ENCODE results near the gene NPTXR. TPM values are rescaled to one million over a fixed set of nuclear protein-coding genes. Genes with fewer than 3 reads are reported as not detected.

The NPTXR gene
- total and polyA plus RNA-seq, 2 donors from 2014 or later: 1.1 to 12.5 TPM

DNA sequence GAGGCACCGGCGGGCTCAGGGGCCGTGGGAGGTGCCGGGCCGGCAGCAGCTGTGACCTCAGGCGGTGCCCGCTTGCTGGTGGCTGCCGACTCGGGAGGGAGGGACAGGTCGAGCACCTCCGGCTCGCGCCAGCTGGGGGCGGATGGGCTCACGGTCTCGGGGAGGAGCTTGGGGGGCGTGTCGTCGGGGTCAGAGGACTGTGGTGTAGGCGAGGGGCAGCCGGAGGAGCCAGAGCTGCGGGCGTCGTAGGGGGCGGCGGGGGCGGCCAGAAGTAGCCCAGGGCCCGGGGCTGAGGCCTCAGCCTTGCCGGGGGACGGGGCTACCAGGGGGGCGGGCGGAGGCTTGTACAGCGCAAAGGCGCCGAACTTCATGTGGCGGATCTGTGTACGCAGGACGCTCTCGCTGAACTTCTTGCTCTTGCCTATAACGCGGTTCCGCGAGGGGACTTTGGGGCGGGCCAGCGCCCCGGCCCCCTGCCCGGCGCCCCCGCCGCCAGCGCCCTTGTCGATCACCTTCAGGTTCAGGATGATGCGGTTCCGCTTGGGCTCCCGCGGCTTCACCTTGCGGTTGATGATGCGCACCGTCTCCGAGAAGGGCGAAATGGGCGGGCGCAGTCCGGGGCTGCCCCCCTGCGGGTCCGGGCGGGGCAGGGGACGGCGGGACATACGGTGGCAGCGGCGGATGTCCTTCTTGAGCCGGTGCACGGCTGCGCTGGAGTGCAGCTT, 22.7 kb upstream of the NPTXR start:
- intact Hi-C loops (cut with DNase I): loop anchor here (10.0 kb wide), 2 partner anchors 138 to 248 kb away; no protein-coding TSS in a partner anchor
- Histone ChIP-seq H3K27me3 (ENCODE audit: control insufficient read depth, insufficient read depth, low read length) (no peaks in the 10 kb centered on the region), H3K4me3 (ENCODE audit: low read length in 3 of 3) (no peak overlapping the region), H3K36me3 (ENCODE audit: control insufficient read depth in 2 of 3, insufficient read depth in 3 of 3, low read length in 3 of 3) (peaks cover 0 to 3% (median 3%) of the 10 kb centered on the region in 3 donors), H3K9me3 (ENCODE audit: control insufficient read depth in 2 of 3, insufficient read depth in 1 of 3, low read length in 3 of 3) (no peaks in the 10 kb centered on the region), H3K4me1 (ENCODE audit: control insufficient read depth in 2 of 3, insufficient read depth in 2 of 3, low read depth in 1 of 3, low read length in 3 of 3) (peaks cover 0 to 23% (median 7%) of the 10 kb centered on the region in 3 donors), H3K9ac (ENCODE audit: low read length in 3 of 3) (no peak overlapping the region), H3K27ac (ENCODE audit: low read depth in 2 of 2, low read length in 2 of 2) (no peak overlapping the region)
- FAIRE-seq (no peak), DNase-seq (peak; percentile 83 to 90 (median 84))
- TF ChIP-seq, protein P1, sequence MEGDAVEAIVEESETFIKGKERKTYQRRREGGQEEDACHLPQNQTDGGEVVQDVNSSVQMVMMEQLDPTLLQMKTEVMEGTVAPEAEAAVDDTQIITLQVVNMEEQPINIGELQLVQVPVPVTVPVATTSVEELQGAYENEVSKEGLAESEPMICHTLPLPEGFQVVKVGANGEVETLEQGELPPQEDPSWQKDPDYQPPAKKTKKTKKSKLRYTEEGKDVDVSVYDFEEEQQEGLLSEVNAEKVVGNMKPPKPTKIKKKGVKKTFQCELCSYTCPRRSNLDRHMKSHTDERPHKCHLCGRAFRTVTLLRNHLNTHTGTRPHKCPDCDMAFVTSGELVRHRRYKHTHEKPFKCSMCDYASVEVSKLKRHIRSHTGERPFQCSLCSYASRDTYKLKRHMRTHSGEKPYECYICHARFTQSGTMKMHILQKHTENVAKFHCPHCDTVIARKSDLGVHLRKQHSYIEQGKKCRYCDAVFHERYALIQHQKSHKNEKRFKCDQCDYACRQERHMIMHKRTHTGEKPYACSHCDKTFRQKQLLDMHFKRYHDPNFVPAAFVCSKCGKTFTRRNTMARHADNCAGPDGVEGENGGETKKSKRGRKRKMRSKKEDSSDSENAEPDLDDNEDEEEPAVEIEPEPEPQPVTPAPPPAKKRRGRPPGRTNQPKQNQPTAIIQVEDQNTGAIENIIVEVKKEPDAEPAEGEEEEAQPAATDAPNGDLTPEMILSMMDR (IDR thresholded peaks at IDR 0.05; ENCODE audit: borderline replicate concordance, extremely low read depth, insufficient read depth): no peak

DNA sequence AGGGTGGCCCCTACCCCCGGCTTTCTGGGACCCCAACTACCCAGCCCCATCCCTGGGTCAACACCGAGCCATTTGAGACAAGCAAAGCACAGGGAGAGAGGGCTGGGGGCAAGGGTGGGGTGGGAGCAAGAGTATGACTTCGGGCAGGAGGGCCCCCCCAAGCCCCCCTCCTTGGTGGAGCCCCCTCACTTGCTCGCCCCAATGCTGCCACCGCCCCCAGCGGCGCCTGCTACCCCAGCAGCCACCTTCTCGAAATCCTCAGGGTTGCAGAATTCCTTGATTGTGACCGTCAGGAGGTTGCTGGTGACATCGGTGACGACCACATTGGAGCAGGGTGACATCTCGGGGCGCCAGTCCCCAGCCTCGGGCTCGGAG, 22.2 kb upstream of the NPTXR start:
- Histone ChIP-seq H3K4me3 (ENCODE audit: low read length in 3 of 3) (no peak overlapping the region), H3K36me3 (ENCODE audit: control insufficient read depth in 2 of 3, insufficient read depth in 3 of 3, low read length in 3 of 3) (peaks cover 0 to 3% (median 3%) of the 10 kb centered on the region in 3 donors), H3K4me1 (ENCODE audit: control insufficient read depth in 2 of 3, insufficient read depth in 2 of 3, low read depth in 1 of 3, low read length in 3 of 3) (peaks cover 0 to 23% (median 7%) of the 10 kb centered on the region in 3 donors), H3K9ac (ENCODE audit: low read length in 3 of 3) (no peak overlapping the region), H3K9me3 (ENCODE audit: control insufficient read depth in 2 of 3, insufficient read depth in 1 of 3, low read length in 3 of 3) (no peaks in the 10 kb centered on the region), H3K27ac (ENCODE audit: low read depth in 2 of 2, low read length in 2 of 2) (no peak overlapping the region), H3K27me3 (ENCODE audit: control insufficient read depth, insufficient read depth, low read length) (no peaks in the 10 kb centered on the region)
- intact Hi-C loops (cut with DNase I): loop anchor here (10.0 kb wide), 2 partner anchors 139 to 249 kb away; no protein-coding TSS in a partner anchor
- FAIRE-seq (no peak), DNase-seq (no peak)
- TF ChIP-seq, protein P1 (IDR thresholded peaks at IDR 0.05; ENCODE audit: borderline replicate concordance, extremely low read depth, insufficient read depth): no peak

DNA sequence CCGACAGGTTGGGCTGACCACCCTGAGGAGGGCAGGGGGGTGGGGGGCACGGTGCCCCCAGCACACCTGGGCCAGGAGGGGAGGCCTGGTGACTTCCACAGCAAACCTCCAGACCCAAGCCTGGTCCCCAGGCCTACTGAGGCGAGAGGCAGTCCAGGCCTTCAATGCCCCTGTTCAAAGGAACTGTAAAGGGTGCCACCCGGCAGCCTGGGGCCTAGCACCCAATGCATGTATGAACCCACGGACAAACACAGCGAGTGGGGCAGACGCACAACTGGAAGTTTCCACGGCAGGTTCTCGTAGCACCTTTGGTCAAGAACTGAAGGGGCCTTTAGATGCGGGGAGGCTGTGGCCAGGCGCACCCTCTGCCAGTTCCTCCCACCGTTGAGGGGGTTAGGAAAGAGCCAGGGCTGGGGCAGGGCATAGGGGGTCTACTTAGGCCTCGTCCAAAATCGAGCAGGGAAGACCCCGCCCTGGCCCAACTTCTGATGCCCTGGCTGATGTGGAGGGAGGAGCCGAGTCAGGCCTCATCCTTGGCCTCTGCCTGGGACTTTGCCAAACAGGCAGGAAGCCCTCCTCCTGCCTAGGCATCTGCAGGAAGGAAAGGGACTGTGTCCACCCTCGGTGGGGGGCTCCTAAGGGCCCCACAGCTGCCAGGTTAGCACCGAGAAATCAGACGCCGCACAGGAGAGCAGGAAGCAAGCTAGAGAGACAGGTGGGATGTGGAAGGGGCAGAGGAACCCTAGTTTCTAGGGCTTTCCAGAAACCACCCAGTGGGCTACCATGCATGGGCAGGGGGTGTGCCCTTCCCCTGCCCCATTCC, 21.6 kb upstream of the NPTXR start:
- Histone ChIP-seq H3K4me1 (ENCODE audit: control insufficient read depth in 2 of 3, insufficient read depth in 2 of 3, low read depth in 1 of 3, low read length in 3 of 3) (peaks cover 0 to 21% (median 5%) of the 10 kb centered on the region in 3 donors), H3K4me3 (ENCODE audit: low read length in 3 of 3) (no peak overlapping the region), H3K27me3 (ENCODE audit: control insufficient read depth, insufficient read depth, low read length) (no peaks in the 10 kb centered on the region), H3K27ac (ENCODE audit: low read depth in 2 of 2, low read length in 2 of 2) (no peak overlapping the region), H3K36me3 (ENCODE audit: control insufficient read depth in 2 of 3, insufficient read depth in 3 of 3, low read length in 3 of 3) (peaks cover 0 to 3% (median 3%) of the 10 kb centered on the region in 3 donors), H3K9me3 (ENCODE audit: control insufficient read depth in 2 of 3, insufficient read depth in 1 of 3, low read length in 3 of 3) (no peaks in the 10 kb centered on the region), H3K9ac (ENCODE audit: low read length in 3 of 3) (no peak overlapping the region)
- intact Hi-C loops (cut with DNase I): loop anchor here (10.0 kb wide), 2 partner anchors 139 to 249 kb away; no protein-coding TSS in a partner anchor
- DNase-seq (peak in 1 of 5 donors; percentile 53), FAIRE-seq (no peak)
- TF ChIP-seq, protein P1 (IDR thresholded peaks at IDR 0.05; ENCODE audit: borderline replicate concordance, extremely low read depth, insufficient read depth): no peak

Data from kidney (tissue), 14 donors.